Measurements from ENCODE around the gene IRF2.
A peak's percentile ranks its signal among the peaks of the same experiment; 100 is the strongest.

The IRF2 gene

DNA sequence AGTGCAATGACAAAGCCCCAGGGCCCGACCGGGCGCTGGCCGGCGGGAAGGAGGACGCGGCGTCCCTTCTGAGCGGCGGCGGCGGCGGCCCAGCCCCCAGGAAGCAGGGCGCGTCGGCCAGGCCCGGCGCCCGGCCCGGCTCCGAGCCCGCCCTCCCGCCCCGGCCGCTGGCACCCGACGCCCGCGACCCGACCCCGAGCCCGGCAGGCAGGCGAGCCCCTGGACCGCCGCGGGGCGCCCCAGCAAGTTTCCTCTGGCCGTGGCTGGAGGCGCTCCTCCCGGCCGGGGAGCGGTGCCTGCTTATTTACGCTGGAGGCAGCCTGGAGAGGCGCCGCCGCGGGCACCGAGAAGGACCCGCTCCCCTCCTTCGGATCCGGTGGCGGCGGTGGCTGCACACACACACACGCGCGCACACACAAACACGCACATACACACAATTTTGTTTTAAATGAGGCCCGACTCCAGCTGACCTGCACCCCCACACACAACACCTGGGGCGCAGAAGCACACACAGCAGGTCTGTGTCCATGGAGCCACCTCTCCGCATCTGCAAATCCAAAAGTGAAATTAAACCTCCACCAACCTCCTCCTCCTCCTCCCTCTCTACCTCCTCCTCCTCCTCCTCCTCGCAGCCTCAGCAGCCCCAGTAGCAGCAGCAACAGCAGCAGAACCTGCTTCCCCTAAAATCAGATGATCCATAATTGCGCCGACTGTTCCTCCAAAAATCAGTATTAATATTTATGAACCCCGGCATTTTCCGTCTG, 669 bp downstream of the IRF2 start:
- peak; percentile 45 for DNase-seq

DNA sequence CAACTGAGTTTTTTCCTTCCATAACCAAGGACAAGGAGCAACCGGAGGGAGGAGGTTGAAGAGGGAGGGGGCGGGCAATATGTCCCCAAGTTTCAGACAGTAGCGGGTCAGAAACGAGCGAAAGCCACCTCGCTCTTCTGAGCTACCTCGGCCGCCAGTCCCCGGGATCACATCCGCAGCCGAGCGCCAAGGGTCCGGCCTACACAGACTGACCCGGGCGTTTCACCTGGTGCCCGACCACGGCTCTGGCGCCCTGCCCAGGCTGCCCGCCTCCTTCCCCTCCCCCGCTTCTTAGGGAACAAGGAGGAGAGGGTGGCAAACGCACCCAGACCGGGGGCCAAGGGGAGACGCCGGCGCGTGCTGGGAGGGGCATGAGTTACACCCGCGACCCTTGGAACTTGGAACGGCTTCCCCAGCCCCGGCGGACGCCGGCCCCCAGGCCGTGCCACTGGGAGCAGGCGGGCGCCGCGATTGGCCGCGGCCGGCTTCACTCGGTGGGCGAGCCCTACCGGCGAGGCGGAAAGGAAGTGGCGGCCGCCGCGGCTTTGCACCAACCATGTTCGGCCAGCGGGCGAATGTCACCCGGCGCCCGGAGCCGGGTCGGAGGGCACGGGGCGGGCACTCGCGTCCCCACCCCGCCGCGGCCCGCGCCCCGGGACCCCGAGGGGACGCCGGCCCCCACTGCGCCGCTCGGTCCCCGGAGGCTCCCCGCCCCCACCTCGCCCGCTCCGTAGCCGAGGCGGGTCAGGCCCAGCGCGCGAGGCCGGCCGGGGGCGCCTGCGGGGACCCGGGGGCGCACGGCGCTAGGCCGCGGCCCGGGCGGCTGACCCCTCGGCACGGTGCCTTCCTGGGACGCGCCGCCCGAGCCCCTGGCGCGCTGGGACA, 1.5 kb downstream of the IRF2 start:
- no peak for DNase-seq

DNA sequence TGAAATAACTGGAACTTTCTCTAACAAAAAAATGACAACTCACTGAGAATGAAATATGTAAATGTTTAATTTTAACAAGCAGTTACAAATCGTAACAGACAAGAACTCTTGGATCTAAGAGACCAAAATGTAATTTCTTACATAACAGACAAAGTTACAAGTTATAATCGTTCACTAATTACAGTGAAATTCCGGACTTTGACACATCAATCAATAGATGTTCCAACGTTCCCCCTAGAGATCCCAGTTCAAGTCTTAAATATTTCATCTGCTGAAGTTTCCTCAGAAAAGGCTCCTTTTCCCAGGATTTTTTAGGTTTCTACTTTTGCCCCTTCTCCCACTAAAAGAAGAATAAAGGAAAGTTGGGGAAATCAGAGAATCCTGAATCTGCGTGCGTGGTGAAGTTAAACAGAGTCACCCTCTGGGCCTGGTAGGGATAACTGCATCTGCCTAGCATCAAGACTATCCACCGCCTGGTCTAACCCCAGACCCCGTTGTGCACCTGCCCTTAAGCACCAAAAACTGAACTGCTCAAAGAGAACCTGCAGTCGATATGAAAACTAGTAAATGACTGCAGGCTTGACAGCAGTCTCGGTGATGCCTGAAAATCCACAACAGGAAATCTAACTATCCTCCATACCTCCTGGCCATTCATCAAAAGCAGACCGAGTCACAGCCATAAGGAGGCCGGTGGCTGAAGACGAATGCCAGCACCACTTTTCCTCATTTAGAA, 2.3 kb downstream of the IRF2 start:
- DNase-seq: no peak

DNA sequence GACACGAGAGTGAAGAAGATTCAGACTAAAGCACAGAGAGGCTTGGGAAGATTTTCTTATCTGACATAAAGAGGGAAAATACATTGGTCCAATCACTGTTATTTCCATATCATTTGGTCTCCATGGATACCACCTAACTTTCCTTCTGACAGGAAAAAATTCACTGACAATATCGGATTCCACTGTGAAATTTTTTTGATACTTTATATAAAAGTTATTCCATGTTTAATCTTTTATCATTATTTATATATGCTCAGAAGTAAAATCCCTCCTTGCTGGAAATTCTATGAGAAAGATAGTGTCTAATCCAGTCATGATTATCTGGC, 3.6 kb downstream of the IRF2 start:
- no peak for DNase-seq

DNA sequence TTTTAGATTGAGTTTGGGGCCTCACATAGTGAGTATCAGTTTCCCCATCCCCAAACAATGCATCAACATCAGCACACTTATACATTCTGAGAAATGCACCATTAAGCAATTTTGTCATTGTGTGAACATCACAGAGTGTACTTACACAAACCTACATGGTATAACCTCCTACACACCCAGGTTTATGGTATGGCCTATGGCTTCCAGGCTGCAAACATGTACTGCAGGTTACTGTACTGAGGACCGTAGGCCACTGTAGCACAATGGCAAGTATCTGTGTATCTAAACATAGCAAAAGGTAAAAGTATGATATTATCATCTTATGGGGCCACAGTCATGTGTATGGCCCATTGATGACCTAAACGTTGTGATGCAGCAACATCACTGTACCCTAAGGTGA, 7.7 kb downstream of the IRF2 start:
- DNase-seq: no peak

DNA sequence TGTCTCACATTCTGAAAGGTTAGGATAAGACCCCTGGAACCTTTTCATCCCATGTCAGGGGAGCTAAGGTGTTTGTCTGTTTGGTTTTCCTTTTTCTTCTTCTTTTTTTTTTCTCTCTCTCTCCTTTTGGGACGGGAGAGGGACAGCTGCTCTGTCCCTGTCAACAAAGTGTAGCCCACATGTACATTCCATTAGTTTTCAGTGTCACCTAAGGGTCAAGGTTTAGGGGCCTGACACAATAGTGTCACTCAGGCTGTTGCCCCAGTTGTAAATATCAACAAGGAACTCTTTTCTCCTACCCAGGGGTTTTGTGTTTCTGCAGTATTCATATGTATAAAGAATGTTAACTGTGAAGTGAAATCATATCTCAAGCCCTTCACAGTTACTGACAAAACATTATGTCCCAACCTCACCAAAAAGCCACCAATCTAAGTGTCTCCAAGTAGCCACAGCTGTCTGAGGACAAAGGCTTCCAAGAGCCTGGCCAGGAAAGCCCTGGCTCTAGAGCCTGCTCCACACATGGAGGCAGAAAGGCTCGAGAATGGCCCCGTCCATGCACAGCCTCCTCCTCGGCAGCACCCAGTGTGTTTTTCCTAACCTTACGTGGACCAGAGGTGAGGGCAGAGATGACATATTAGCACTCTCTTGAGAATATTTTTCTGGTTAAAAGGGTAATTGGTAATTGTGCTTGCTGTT, 9.4 kb downstream of the IRF2 start:
- DNase-seq: no peak

DNA sequence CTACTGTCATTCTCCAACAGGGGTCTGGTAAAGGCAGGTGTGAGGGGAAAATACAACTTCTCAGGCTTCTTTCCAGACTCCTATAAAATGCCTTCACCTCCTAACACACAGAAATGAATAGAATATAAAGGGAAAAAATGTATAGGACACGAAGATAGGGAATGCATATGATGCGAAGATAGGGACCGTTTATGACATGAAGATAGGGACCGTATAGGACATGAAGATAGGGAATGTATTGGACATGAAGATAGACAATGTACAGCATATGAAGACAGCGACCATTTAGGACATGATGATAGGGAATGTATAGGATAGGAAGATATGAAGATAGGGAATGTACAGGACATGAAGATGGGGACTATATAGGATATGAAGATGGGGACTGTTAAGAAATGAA, 10.5 kb downstream of the IRF2 start:
- DNase-seq: no peak

DNA sequence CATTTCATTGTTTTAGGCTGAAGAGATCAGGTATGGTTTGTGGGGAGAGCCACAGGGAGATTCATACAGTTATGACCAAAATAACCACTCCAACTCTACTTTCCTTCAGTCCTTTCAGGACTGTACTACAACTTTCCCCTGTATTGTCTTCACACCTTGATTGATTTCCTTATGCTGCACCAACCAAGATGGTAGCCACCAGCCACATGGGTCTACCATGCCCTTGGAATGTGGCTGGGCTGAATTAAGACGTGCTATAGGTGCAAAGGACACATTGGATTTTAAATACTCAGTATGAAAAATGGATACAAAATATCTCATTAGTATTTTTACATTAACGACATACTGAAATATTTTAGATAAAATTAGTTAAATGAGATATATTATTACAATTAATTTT, 11.2 kb downstream of the IRF2 start:
- DNase-seq: no peak

DNA sequence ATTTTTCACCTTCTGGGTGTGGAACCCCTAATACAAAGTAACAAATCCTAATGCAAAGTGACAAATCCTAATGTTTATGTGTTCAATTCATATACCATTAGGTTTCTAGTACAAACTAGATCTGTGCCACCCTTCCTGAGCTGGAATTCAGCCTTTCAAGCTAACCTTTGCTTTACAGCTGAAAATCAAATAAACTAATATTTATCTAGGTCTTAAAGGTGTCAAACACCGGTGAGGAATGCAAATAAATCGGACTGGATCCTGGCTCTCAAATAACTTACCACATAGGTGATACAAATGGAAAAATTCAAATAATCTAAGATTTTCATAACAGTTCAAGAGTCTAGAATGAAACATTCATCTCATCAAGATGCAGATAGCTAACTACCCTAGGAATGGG, 11.6 kb downstream of the IRF2 start:
- DNase-seq: no peak

DNA sequence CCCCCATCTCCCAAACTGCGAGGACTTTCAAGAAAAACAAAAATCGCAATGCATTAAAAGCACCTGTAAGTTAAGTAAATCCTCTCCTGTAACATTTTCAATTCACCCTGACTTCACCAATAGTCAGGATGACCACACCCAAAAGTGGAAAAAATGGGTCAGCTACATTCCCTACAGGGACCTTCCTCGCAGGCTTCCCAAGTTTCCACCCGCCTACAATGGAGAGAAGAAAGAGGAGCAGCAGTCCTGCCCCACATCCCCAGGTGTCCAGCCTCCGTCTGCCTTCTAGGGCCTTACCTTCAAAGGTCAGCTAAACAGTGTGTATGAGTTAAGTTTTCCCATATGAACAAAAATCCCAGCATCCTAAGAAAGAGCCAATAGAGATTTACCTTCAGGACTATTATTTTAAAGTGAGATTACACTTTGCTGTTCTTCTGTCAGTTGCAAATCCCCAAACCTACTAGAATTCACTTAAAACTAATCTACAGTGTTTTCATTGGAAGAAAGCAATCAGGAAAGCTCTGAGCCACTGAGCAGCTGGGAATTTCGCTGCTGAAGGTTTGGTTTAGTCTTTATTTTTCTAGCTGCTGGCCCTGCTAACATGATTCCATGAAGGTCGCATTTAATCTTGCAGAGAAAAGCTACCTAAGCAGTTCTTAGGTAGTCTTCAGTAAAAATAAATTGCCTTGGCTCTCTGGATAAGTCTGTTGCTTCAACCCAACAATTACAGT, 12.5 kb downstream of the IRF2 start:
- DNase-seq: no peak

DNA sequence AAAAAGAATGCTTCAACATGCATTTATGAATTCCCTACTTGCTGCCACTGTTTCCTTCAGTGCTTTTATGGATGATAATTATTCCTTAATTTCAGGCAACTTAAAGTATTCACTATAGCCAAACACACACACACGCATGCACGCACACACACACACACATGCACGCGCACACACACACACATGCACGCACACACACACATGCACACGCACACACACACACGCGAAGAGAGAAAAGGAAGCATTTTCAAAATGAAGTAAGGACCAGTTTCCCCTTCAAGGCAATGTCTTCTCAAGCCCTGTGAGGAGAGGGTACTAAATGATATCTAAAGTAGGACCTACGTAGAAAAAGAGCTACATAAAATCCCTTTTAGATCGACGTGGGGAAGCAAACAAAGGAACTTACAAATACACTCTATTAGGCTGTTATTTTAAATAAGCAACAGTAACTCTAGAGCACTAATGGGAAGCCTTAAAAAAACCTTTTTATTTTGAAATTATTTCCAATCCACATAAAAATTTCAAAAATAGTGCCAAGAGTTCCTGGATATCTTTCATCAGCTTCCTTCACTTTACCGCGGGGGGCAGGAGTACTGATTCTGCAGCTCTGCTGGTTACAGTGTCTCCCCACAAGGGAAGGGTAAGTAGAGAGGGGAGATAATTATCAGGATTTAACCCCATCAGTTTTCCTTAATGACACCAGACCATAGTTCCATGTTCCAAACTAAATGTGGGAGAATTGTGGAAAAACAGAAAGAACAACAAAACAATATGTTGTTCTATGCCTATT, 13.7 kb downstream of the IRF2 start:
- no peak for DNase-seq

DNA sequence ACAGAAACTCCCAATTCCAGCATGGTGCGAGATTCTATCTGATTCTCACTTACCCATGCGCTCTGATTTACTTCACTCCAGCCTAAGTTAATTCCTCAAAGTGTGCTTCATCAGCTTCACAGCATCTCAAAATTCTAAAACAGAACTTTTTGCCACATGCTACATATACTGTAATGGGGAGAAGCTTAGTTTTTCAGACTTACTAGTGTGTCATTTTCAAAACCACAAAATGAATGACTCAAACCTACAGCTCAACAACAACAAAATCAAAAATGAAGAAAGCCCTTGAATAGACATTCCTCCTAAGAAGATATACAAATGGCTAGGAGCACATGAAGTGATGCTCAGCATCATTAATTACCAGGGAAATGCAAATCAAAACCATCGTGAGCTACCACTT, 14.9 kb downstream of the IRF2 start:
- DNase-seq: no peak

DNA sequence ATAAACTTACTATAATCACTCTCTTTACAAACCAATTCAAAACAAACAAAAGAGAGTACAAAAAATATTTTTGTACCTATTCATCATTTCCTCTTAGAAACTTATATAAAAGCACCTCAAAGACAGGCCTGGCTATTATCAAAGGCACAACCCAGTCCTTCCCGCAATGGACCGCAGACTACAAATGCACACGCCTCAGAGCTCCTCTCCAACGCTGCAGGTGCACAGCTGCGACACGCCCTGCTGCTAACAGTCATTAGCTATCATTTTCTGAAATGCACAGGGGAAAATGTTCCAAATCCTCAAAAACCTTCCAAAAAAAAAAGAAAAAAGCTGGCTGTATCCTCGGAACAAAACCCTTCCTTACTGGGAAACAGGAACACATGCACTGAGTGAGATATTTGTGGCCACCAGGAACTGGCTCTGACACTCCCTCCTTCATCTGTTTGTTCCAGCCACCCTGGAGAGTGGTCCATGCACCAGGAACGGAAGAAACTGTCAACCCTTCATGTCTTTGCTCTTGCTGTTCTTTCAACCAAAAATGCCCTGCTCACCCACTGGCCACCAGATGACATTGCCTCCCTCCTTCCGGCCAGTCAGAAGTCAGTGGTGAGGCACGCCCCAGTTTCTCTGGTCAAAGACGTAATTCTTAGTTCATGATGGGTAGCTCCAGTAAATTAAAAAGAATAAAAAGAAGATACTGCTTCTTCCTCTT, 16.7 kb downstream of the IRF2 start:
- no peak for DNase-seq

DNA sequence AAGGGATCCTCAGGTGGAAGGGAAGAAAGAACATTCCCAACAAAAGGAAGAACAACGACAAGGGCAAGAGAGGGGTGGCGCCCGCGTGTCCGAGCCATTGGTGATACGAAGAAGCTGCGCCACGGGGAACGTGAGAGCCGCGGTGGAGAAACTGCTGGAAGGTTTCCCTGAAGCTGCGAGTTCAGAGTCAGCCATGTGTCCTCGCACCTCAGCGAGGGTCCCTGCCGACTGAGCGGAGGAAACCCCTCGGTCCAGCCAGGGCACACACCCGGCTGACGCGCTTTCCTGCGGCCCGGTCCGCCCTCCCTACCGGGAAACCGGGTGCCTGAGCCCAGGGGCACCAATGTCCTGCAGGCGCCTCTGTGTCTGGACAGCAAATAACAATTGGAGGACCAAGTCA, 18.0 kb downstream of the IRF2 start:
- no peak for DNase-seq

DNA sequence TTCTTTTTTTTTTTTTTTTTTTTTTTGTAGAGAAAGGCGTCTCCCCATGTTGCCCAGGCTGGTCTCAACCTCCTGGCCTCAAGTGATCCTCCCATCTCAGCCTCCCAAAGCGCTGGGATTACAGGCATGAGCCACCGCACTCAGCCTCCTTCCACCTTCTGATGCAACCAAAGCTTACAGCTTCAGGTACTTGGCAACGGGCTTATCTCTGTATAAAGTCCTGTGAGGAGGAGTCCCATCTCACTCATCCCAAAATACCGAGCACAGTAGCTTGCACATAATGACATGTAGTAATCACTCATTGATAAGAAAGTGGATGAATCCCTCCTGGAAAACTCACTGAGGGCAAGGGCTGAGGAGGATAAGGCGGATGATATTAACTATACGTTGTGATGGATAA, 19.1 kb downstream of the IRF2 start:
- DNase-seq: no peak

DNA sequence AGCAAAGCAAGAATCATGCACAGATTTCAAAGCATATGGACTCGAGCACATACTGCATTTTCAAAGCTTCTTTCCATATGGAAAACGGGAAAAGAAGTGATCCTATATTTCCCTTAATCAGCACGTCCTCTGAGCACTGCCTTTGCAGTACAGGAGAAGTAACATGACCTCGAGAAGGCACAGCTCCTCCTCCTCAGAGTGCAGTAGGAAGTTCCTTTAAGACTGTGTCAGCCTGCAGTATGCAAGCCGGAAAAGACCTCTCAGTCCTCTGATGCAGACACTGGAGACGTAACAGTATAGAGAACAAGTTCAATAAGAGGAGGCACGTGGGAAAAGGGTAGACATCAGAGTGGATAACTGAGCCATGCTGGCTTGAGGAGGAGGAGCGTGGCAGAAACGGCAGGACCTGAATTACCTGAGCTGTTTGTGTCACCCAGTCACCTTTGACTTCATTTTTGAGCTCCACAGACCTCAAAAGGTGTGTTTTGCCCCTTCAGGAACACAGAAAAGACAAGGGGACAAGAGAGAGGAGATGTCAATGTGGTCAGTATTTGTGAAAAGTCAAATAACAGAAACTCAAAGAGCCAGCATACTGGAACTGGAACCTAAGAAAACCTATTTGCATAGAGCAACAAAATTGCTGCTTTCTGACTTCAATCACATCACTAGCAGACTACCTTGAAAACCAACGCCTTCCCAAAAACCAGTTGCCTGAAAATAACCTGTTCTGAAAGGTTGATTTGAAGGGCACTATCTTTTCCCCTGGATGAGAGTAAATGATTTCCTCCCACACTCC, 20.8 kb downstream of the IRF2 start:
- no peak for DNase-seq

DNA sequence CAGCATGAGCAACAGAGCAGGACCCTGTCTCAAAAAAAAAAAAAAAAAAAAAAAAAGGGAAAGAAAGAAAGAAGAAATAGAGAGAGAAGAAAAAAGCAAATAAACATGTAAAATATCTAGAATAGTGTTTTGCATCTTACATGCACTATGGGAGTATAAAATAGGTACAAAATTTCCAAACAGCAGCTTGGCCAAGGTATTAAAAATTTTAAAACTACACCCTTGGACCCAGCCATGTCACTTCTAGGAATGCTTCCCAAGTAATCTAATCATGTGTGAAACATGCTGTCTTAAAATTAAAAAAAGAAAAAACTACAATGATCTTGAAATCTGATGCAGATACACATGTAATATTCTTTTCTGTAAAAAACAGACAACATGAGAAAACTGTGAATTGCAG, 21.6 kb downstream of the IRF2 start:
- no peak for DNase-seq

DNA sequence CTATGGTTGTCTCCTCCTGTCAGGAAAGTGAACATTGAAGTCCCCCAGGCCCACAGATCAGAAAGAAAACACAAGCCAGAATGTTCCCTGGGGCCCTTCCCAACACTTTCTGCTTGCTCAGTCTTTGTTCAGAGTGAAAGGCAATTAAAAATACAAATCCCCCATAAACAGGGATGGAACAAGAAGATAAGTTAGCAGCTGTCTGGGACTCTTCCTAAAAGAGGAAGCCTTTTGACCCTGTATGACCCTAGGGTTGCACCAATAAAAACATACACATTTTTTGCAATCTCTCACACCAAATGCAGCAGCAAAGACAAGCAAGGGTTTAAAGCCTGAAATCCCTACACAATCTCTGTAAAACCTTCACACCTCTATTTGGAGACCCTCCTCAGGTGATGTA, 22.6 kb downstream of the IRF2 start:
- DNase-seq: no peak

DNA sequence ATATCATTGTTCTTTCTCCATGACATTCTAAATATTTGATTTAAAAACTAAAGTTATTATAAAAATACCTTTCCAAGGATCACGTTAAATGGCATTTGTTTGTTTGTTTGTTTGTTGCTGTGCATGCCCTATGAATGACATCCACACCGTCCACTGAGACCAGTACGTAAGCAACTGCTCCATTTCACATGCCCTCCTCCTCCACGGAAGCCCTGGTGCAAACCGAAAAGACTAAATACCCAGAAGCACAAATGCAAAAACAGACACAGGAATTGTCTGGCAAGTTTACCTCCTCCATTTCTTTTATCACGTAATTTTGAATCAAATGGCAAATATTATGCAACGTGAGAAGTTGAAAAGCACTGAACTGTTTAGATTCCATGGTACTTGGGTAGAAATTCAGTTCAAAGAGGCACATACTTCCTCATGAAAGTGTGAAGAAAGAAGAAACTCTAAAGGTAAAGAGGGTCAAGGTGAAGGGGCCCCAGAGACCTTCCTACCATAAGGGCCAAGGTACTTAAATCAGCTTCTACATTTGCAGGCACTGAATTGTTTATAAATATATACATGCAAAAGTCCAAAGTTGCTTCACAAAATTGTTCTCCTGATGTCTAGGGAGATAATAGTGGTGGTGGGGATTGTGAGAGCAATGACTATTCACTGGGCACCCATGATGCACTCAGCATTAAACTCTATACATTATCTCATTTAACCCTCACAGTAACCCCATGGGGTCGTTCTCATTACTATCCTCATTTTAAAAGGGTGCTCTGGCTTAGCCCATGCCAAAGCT, 23.4 kb downstream of the IRF2 start:
- DNase-seq: no peak
